Small intestine (tissue), 7 donors: ENCODE data around the gene C19orf85. TPM values are rescaled to one million over a fixed set of nuclear protein-coding genes. Genes with fewer than 3 reads are reported as not detected.

ENCODE experiments used
- DNase-seq, 2 donors: peaks; one replicate each; pipeline versions ENCODE4 v3.0.0 to v3.0.0-alpha.2; 2013
- FAIRE-seq: peaks from 2 replicates; lab custom pipeline; 2012; peaks lifted over from hg19 to GRCh38; lab: Jason Lieb, UNC
- H3K27ac ChIP-seq, 3 donors: one replicate each; pipeline ENCODE4 v1.5.1; 2013; ENCODE audit warnings: low read length in 2 of 3, mild to moderate bottlenecking in 2 of 3, control low read depth in 1 of 3, inconsistent platforms in 1 of 3, low read depth in 1 of 3, moderate library complexity in 1 of 3
- H3K27me3 ChIP-seq, 3 donors: one replicate each; pipeline ENCODE4 v1.6.1; 2013; ENCODE audit warnings: low read length in 3 of 3, inconsistent platforms in 1 of 3; ENCODE audit not compliant: control insufficient read depth in 3 of 3, insufficient read depth in 3 of 3
- H3K36me3 ChIP-seq, 3 donors: one replicate each; pipeline ENCODE4 v1.6.1; 2013; ENCODE audit warnings: low read length in 3 of 3, inconsistent platforms in 1 of 3, low read depth in 1 of 3, mild to moderate bottlenecking in 1 of 3, moderate library complexity in 1 of 3; ENCODE audit not compliant: control insufficient read depth in 3 of 3, insufficient read depth in 2 of 3
- H3K4me1 ChIP-seq, 3 donors: one replicate each; pipeline ENCODE4 v1.6.1; 2013; ENCODE audit warnings: low read length in 2 of 3, inconsistent platforms in 1 of 3, low read depth in 1 of 3, mild to moderate bottlenecking in 1 of 3, moderate library complexity in 1 of 3; ENCODE audit not compliant: control insufficient read depth in 3 of 3, insufficient read depth in 2 of 3
- H3K4me3 ChIP-seq, 3 donors: one replicate each; pipeline ENCODE4 v1.5.1; 2013; ENCODE audit warnings: low read length in 3 of 3, control low read depth in 1 of 3, inconsistent platforms in 1 of 3, low read depth in 1 of 3, mild to moderate bottlenecking in 1 of 3, moderate library complexity in 1 of 3
- H3K9me3 ChIP-seq, 2 donors: one replicate each; pipeline ENCODE4 v1.6.1; 2013; ENCODE audit warnings: low read depth in 1 of 2, low read length in 1 of 2; ENCODE audit not compliant: control insufficient read depth in 2 of 2, insufficient read depth in 1 of 2
- WGBS, 3 donors: extraction: QIAGEN DNeasy Blood & Tissue Kit; methylation state at CpG; one replicate each; pipeline ENCODE4 v1.1.7; 2013; 5-methylcytosine and 5-hydroxymethylcytosine counted together
- polyA plus RNA-seq, 4 donors: library from polyadenylated mRNA; stranded (reverse) in 3 of 4; unstranded in 1 of 4; fragments of 200-250 nt in 3 of 4; fragments of 120-200 nt in 1 of 4; gene quantifications; one replicate each; pipeline versions ENCODE4 v1.2.1 to v1.2.3, GENCODE V29; 2013
- donor health status: healthy with polysubstance abuse.
- donor health status: control.
- donor health status: control.
- donor health status: Bipolar disorder and iron deficiency.
- donor health status: healthy.

Gene C19orf85
- polyA plus RNA-seq, 4 donors: not detected

DNA sequence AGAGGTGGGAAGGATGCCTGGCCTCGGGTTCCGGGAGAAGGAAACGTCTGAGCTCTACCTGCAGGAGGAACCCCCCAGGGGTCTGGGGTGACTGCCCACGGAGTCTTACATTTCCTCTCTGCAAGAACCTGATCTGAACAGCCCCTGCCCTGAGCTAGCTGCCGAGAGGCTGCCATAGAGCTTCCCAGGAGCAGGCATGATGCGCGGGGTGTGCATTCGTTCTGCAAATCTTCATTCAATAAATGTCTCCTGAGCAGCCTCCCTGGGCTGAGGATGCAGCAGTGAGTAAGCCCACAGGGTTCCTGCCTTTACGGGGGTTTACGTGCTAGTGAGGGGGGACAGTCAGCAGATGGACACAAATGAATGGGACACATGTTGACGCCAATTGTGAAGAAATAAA is 19.9 kb downstream of the C19orf85 start:
- Histone ChIP-seq H3K9me3 (peaks cover 0 to 4% of the 10 kb centered on the region in 2 donors), H3K36me3 (no peaks in the 10 kb centered on the region), H3K27me3 (peaks cover 11 to 79% (median 46%) of the 10 kb centered on the region in 3 donors), H3K27ac (no peak overlapping the region), H3K4me1 (peaks cover 0 to 2% (median 0%) of the 10 kb centered on the region in 3 donors), H3K4me3 (no peak overlapping the region)
- WGBS, 3 donors: 48 to 51% (median 49%) methylated on average over 11 of the region's 11 CpGs
- DNase-seq (no peak), FAIRE-seq (no peak)

DNA sequence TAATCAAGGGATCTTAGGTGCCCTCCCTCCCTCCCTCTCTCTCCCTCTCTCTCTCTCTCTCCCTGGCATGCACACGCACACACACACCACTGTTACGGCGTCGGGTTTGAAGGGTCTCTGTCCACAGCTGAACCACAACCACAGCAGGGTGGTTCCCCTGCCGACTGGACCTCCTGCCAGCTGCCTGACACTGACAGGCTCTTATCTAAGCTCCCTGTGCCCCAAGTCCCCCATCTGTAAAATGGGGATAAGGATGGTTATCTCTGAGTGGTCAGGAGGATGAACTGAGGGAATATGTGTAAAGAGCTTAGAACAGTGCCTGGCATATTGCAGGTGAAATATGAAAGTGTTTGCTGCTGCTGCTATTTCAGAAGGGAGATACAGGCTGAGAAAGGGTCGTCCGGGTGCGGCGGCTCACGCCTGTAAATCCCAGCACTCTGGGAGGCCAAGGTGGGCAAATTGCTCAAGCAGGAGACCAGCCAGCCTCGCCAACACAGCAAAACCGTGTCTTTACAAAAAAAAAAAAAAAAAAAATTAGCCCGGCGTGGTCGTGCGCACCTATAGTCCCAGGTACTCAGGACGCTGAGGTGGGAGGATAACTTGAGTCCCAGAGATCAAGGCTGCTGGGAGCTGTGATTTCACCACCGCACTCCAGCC is 20.6 kb downstream of the C19orf85 start:
- no peak for FAIRE-seq
- no peak overlapping the region for H3K27ac ChIP-seq
- DNase-seq: no peak
- H3K27me3 ChIP-seq: peaks cover 11 to 80% (median 51%) of the 10 kb centered on the region in 3 donors
- peaks cover 0 to 4% of the 10 kb centered on the region in 2 donors for H3K9me3 ChIP-seq
- 36 to 41% (median 40%) methylated on average over 17 to 18 of the region's 18 CpGs for WGBS, 3 donors
- H3K36me3 ChIP-seq: no peaks in the 10 kb centered on the region
- peaks cover 0 to 2% (median 0%) of the 10 kb centered on the region in 3 donors for H3K4me1 ChIP-seq
- H3K4me3 ChIP-seq: no peak overlapping the region

DNA sequence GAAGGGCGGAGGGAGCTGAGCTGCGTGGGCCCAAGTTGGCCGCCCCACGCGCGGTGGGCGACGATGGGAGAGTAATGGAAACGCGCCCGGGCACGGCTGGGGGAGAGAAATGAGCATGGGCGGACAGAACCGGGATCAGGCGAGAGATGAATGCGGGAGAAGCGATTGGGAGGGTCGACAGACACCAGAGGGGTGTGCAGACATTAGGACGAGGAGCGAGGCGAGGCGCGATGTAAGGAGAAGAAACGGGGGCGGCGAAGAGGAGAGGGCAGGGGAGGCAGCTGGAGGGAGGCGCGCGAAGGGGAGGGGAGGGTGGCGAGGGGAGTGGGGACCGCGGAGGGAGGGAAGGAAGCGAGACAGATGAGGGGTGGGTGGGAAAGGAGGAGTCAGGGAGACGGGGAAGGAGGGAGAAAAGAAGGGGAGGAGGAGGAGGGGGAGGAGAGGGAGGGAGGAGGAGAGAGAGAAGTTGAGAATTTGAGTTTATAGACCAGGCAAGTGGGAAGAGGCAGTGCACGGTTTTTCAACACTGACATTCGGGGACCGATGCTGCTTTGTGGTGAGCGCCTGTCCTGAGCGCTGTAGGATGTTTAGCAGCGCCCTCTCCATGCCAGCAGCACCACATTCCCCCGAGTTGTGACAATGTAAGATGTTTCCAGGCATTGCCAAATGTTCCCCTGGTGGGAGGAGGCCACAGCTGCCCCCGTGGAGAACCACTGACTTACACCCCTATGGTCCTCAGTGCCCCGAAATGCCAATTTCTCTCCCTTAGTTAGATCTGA is 21.3 kb downstream of the C19orf85 start, which contains the start of gene SHISA7:
TSS of gene SHISA7 (minus strand) at position 256 of the 779 bp plus-strand sequence. CDS start 437 bp downstream, outside the sequence.
- Histone ChIP-seq H3K4me3 (no peak within 1 kb of the TSS), H3K36me3 (no peaks in the 10 kb centered on the region), H3K9me3 (peaks cover 0 to 4% of the 10 kb centered on the region in 2 donors), H3K27ac (no peak within 1 kb of the TSS), H3K4me1 (peaks cover 0 to 2% (median 0%) of the 10 kb centered on the region in 3 donors), H3K27me3 (peaks cover 11 to 87% (median 51%) of the 10 kb centered on the region in 3 donors)
- 3 to 7% (median 5%) methylated on average over 41 to 43 of the region's 43 CpGs for WGBS, 3 donors
- FAIRE-seq: no peak
- DNase-seq: no peak

DNA sequence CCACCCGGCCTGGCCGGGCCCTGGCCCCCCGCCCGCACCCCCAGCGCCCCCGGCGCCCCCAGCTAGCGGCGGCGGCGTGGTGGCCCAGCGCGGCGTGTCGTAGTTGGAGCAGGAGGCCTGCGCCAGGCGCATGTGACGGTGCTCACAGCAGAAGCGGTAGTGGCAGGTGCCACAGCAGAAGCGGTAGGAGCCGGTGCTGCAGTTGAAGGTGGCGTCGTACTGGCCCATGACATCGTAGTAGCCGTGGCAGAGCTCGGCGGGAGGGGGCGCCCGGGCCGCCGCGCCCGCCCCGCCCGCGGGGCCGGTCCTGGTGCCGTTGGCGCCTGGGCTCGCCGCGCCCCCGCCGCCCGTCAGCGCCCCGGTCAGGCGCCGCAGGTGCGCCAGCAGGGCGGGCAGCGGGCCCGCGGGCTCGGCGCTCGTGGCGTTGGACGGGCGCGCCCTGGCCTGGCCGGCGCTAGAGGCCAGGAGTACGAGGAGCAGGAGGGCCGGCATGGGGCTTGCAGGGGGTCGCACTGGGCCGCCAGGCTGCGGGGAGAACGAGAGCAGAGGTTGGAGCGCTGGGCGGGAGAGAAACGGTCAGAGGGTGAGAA is 22.1 kb downstream of the C19orf85 start:
- no peaks in the 10 kb centered on the region for H3K36me3 ChIP-seq
- H3K4me3 ChIP-seq: no peak overlapping the region
- H3K4me1 ChIP-seq: peaks cover 0 to 2% (median 0%) of the 10 kb centered on the region in 3 donors
- H3K9me3 ChIP-seq: peaks cover 0 to 4% of the 10 kb centered on the region in 2 donors
- DNase-seq (no peak), FAIRE-seq (no peak)
- H3K27me3 ChIP-seq: peaks cover 11 to 87% (median 53%) of the 10 kb centered on the region in 3 donors
- H3K27ac ChIP-seq: no peak overlapping the region
- WGBS, 3 donors: 1 to 3% (median 2%) methylated on average over 30 to 72 of the region's 72 CpGs

DNA sequence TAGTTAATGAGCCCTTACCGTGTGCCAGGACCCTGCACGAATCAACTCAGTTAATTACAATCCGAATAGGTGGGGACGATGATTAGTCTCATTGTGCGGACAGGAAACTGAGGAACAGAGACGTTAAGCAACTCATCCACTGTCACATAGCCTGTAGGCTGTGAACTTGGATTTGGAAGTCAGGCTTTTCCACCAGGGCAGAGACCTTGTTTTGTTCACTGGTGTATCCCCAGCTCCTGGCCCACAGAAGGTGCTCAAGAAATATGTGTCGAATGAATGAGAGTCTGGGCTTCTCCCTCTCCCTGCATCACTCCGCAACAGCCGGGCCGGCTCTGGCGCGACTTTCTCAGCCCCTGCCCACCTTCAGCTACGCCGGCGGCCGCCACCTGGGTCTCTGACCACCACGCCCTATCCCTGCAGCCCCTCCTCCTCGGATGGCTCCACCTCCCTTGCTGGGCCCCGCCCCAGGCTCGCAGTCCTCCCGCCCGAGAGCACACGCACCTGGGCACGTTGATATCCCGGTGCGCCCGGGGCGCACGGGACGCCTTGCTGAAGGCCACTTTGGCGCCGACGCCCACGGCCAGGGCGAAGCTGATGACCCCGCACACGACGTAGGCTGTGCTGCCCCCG is 22.7 kb downstream of the C19orf85 start:
- FAIRE-seq (no peak), DNase-seq (no peak)
- peaks cover 11 to 83% (median 54%) of the 10 kb centered on the region in 3 donors for H3K27me3 ChIP-seq
- H3K9me3 ChIP-seq: peaks cover 0 to 4% of the 10 kb centered on the region in 2 donors
- no peaks in the 10 kb centered on the region for H3K36me3 ChIP-seq
- 3 to 4% (median 4%) methylated on average over 39 of the region's 39 CpGs for WGBS, 3 donors
- H3K4me3 ChIP-seq: no peak overlapping the region
- no peak overlapping the region for H3K27ac ChIP-seq
- H3K4me1 ChIP-seq: peaks cover 0 to 2% (median 0%) of the 10 kb centered on the region in 3 donors

DNA sequence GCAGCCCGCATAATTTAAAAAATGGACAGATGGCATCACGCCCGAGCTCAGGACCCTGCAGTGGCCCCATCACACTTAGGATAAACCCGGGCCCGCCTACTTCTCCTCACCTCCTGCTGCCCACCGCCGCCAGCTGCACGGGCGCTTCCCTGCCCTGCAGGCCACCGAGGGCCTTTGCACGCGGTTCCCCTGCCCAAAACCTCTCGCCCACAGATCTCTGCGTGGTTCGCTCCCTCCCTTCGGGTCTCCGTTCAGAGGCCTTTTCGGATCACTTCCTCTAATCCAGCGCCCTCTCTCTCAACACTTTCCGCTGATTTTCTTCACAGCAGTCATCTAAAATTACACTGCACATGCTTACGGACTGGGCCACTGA is 23.2 kb downstream of the C19orf85 start:
- H3K4me1 ChIP-seq: peaks cover 0 to 2% (median 0%) of the 10 kb centered on the region in 3 donors
- peaks cover 11 to 78% (median 54%) of the 10 kb centered on the region in 3 donors for H3K27me3 ChIP-seq
- no peaks in the 10 kb centered on the region for H3K36me3 ChIP-seq
- FAIRE-seq: no peak
- H3K27ac ChIP-seq: no peak overlapping the region
- no peak for DNase-seq
- no peak overlapping the region for H3K4me3 ChIP-seq
- 7 to 14% (median 11%) methylated on average over 21 of the region's 21 CpGs for WGBS, 3 donors
- H3K9me3 ChIP-seq: peaks cover 0 to 4% of the 10 kb centered on the region in 2 donors

DNA sequence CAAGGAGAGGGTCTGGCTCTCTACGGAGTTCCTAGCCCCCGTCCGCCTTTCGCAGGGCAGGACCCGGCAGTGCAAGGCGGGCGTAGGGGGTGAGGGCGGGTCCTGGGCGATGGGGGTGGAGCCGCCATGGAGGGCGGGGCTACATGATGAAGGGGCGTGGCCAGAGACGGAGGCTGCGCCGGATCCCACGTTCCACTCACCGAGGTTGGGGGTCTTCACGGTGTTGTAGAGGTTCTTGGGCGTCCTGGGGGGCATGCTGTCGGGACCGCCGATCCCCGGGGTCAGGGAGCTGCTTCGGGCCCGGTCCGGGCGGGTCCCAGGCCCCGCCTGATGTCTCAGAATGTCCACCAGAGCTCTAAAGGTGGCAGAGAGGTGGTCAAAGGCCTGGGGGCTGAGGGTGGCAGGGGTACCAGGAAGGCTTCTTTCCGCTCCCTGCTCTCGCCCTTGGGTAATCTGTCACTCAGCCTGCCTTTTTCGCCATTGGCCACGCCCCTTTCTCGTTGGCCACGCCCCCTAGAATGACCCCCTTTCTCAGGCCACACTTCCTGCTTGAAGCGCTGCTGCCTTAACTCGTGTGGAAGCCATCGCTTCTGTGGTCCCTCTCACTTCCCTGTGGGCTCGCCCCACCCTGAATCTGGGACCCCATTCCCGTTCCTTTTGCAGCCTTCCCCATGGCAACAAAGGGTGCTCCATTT is 24.0 kb downstream of the C19orf85 start:
- FAIRE-seq (no peak), DNase-seq (no peak)
- H3K27ac ChIP-seq: no peak overlapping the region
- peaks cover 0 to 2% (median 0%) of the 10 kb centered on the region in 3 donors for H3K4me1 ChIP-seq
- H3K4me3 ChIP-seq: no peak overlapping the region
- peaks cover 11 to 73% (median 53%) of the 10 kb centered on the region in 3 donors for H3K27me3 ChIP-seq
- no peaks in the 10 kb centered on the region for H3K36me3 ChIP-seq
- H3K9me3 ChIP-seq: peaks cover 0 to 4% of the 10 kb centered on the region in 2 donors
- WGBS, 3 donors: 11 to 18% (median 12%) methylated on average over 34 to 39 of the region's 39 CpGs
